GM23338 (cell line): ENCODE data around the gene PRKCH. TPM values are rescaled to one million over a fixed set of nuclear protein-coding genes. Genes with fewer than 3 reads are reported as not detected.
A peak's percentile ranks its signal among the peaks of the same experiment; 100 is the strongest.

Experiments
- ATAC-seq: fragments of 200-7000 bp; cut with Tn5 transposase; 3 replicates; pipeline ENCODE4 v1.9.1; 2020
- DNase-seq: peaks from one replicate; pipeline ENCODE4 v3.0.0-alpha.2; 2015; ENCODE audit warnings: low spot score
- H2AFZ ChIP-seq: fragments of 200-600 bp; sonication (generic); 2 replicates; pipeline ENCODE4 v1.8.0; 2016; ENCODE audit warnings: antibody characterized with exemption, mild to moderate bottlenecking, moderate library complexity
- H3F3A ChIP-seq: fragments of 200-600 bp; sonication (generic); replicated peaks from 2 replicates; pipeline ENCODE4 v1.8.0; 2017; ENCODE audit warnings: antibody characterized with exemption, mixed run types, low read depth
- H3K27ac ChIP-seq: fragments of 200-600 bp; sonication (generic); 2 replicates; pipeline ENCODE4 v1.6.1; 2016; ENCODE audit warnings: low read depth
- H3K27me3 ChIP-seq: fragments of 200-600 bp; sonication (generic); 2 replicates; pipeline ENCODE4 v1.8.0; 2016; ENCODE audit warnings: mild to moderate bottlenecking, mixed run types, moderate library complexity; ENCODE audit not compliant: insufficient read depth
- H3K36me3 ChIP-seq: fragments of 200-600 bp; sonication (generic); 2 replicates; pipeline ENCODE4 v1.8.0; 2016; ENCODE audit warnings: mild to moderate bottlenecking; ENCODE audit not compliant: insufficient read depth
- H3K4me1 ChIP-seq: fragments of 200-600 bp; sonication (generic); 2 replicates; pipeline ENCODE4 v1.8.0; 2016; ENCODE audit warnings: mild to moderate bottlenecking, moderate library complexity; ENCODE audit not compliant: insufficient read depth
- H3K4me2 ChIP-seq: fragments of 200-600 bp; sonication (generic); 2 replicates; pipeline ENCODE4 v1.7.1; 2017; ENCODE audit warnings: mixed run types
- H3K4me3 ChIP-seq: fragments of 200-600 bp; sonication (generic); 2 replicates; pipeline ENCODE4 v1.6.1; 2016; ENCODE audit warnings: mixed run types
- H3K79me2 ChIP-seq: fragments of 200-600 bp; sonication (generic); replicated peaks from 2 replicates; pipeline ENCODE4 v1.8.0; 2017; ENCODE audit warnings: mild to moderate bottlenecking; ENCODE audit not compliant: insufficient read depth
- H3K9me2 ChIP-seq: fragments of 200-600 bp; sonication (generic); 2 replicates; pipeline ENCODE4 v1.8.0; 2017; ENCODE audit not compliant: insufficient read depth
- H4K20me1 ChIP-seq: fragments of 200-600 bp; sonication (generic); replicated peaks from 2 replicates; pipeline ENCODE4 v1.8.0; 2017; ENCODE audit warnings: mild to moderate bottlenecking; ENCODE audit not compliant: insufficient read depth
- H3K27ac Mint-ChIP-seq: 2 replicates; pipeline ENCODE4 v1.8.0; 2020; ENCODE audit warnings: inconsistent platforms, mild to moderate bottlenecking, moderate library complexity, mixed read lengths
- H3K27me3 Mint-ChIP-seq: 3 replicates; pipeline ENCODE4 v1.8.0; 2022; ENCODE audit warnings: low read depth, mild to moderate bottlenecking, moderate library complexity, mixed read lengths, inconsistent platforms; ENCODE audit not compliant: insufficient read depth, poor library complexity
- H3K36me3 Mint-ChIP-seq: 3 replicates; pipeline ENCODE4 v1.8.0; 2021; ENCODE audit warnings: low read depth, mild to moderate bottlenecking, inconsistent platforms, moderate library complexity, mixed read lengths
- H3K4me1 Mint-ChIP-seq: 3 replicates; pipeline ENCODE4 v1.8.0; 2020; ENCODE audit warnings: mild to moderate bottlenecking, inconsistent platforms, mixed read lengths
- H3K4me3 Mint-ChIP-seq: 3 replicates; pipeline ENCODE4 v1.8.0; 2021; ENCODE audit warnings: moderate library complexity, mild to moderate bottlenecking, inconsistent platforms, mixed read lengths
- H3K9me3 Mint-ChIP-seq: 3 replicates; pipeline ENCODE4 v1.8.0; 2020; ENCODE audit warnings: moderate library complexity, mild to moderate bottlenecking, inconsistent platforms, mixed read lengths
- CREB1 ChIP-seq: fragments of 250-450 bp; sonication (Bioruptor Pico); IDR thresholded peaks from 2 replicates; pipeline ENCODE4 v1.5.0; 2020; ENCODE audit warnings: low read depth, mild to moderate bottlenecking, moderate library complexity
- CTCF ChIP-seq, 2 experiments: fragments of 200-600 bp in 1 of 2; sonication (generic) in 1 of 2; conservative IDR thresholded peaks; 2 replicates each; pipeline versions ENCODE4 v1.5.1 to v1.6.1; 2016 to 2017; ENCODE audit warnings: antibody characterized with exemption in 2 of 2, low read depth in 2 of 2, mild to moderate bottlenecking in 2 of 2, moderate library complexity in 1 of 2
- ETS1 ChIP-seq: IDR thresholded peaks from 2 replicates; pipeline ENCODE4 v1.6.1; 2016; ENCODE audit warnings: antibody characterized with exemption
- EZH2 ChIP-seq: fragments of 200-600 bp; sonication (generic); IDR thresholded peaks from one replicate; pipeline ENCODE4 v1.8.0; 2017; ENCODE audit warnings: antibody characterized with exemption, mild to moderate bottlenecking, low read depth; ENCODE audit not compliant: unreplicated experiment
- EZH2phosphoT487 ChIP-seq: fragments of 200-600 bp; sonication (generic); IDR thresholded peaks from one replicate; pipeline ENCODE4 v1.8.1; 2018; ENCODE audit warnings: antibody characterized with exemption; ENCODE audit not compliant: unreplicated experiment
- JUNB ChIP-seq: IDR thresholded peaks from one replicate; pipeline ENCODE4 v1.6.1; 2016; ENCODE audit warnings: antibody characterized with exemption; ENCODE audit not compliant: unreplicated experiment
- NANOG ChIP-seq: IDR thresholded peaks from 2 replicates; pipeline ENCODE4 v1.6.1; 2016; ENCODE audit warnings: antibody characterized with exemption, borderline replicate concordance
- POLR2AphosphoS5 ChIP-seq: IDR thresholded peaks from 2 replicates; pipeline ENCODE4 v1.6.1; 2016; ENCODE audit warnings: antibody characterized with exemption, low read depth
- STAT1 ChIP-seq: IDR thresholded peaks from one replicate; pipeline ENCODE4 v1.6.1; 2016; ENCODE audit warnings: antibody characterized with exemption; ENCODE audit not compliant: unreplicated experiment
- ZNF114 ChIP-seq: fragments of 250-450 bp; sonication (Bioruptor Pico); IDR thresholded peaks from 2 replicates; pipeline ENCODE4 v1.5.0; 2020; ENCODE audit warnings: mild to moderate bottlenecking, moderate library complexity
- ZNF331 ChIP-seq: fragments of 250-450 bp; sonication (Bioruptor Pico); IDR thresholded peaks from 2 replicates; pipeline ENCODE4 v1.5.0; 2020; ENCODE audit warnings: low read depth, mild to moderate bottlenecking, moderate library complexity
- ZNF462 ChIP-seq: fragments of 250-450 bp; sonication (Bioruptor Pico); IDR thresholded peaks from 2 replicates; pipeline ENCODE4 v1.5.0; 2020; ENCODE audit warnings: mild to moderate bottlenecking, moderate library complexity
- polyA plus RNA-seq: library from polyadenylated mRNA; unstranded; fragments of >200 nt; fragmentation: Nextera tagmentation; extraction: Ambion mirVana; gene quantifications from 2 replicates; pipeline ENCODE4 v1.2.1, GENCODE V29; 2016
- total RNA-seq: library from RNA; depleted of rRNA; stranded (reverse); fragments of >200 nt; shearing (Covaris generic); gene quantifications from 2 replicates; pipeline ENCODE4 v1.2.3, GENCODE V29; 2014

PRKCH gene
- total and polyA plus RNA-seq, 2 experiments from 2014 or later: 5.4 to 10.1 TPM

GRCh38 chr14:61438497-61438859, 117.1 kb downstream of the PRKCH start (continued):
- no peak for TF ChIP-seq ZNF331 (CRISPR knock-in tag)
- TF ChIP-seq STAT1: no peak
- no peak for TF ChIP-seq EZH2
- no peak for TF ChIP-seq CREB1 (CRISPR knock-in tag)
- TF ChIP-seq ZNF114 (CRISPR knock-in tag): no peak

- Histone ChIP-seq H3K79me2 (no peaks in the 10 kb centered on the region), H3K4me2 (peak overlapping the region; percentile 36), H3K27me3 (no peaks in the 10 kb centered on the region), H3K4me1 (peaks cover 23% of the 10 kb centered on the region), H3K4me3 (peak overlapping the region; percentile 7; the same call in 1 of the 2 replicates), H4K20me1 (no peaks in the 10 kb centered on the region), H3K36me3 (no peaks in the 10 kb centered on the region), H3K27ac (no peak overlapping the region), H3K9me2 (no peaks in the 10 kb centered on the region), H3F3A (no peaks in the 10 kb centered on the region), H2AFZ (peak overlapping the region; percentile 3; the same call in 1 of the 2 replicates)
- H3K4me3 Mint-ChIP-seq: peak overlapping the region; percentile 55; the same call in 2 of the 3 replicates
- H3K27me3 Mint-ChIP-seq: peaks cover 5% of the 10 kb centered on the region
- DNase-seq (peak; percentile 76), ATAC-seq (peak; percentile 94)
- peak overlapping the region; percentile 88 for H3K27ac Mint-ChIP-seq
- H3K9me3 Mint-ChIP-seq: no peaks in the 10 kb centered on the region
- peaks cover 24% of the 10 kb centered on the region for H3K4me1 Mint-ChIP-seq
- H3K36me3 Mint-ChIP-seq: no peaks in the 10 kb centered on the region
- TF ChIP-seq ZNF114 (CRISPR knock-in tag): no peak
- no peak for TF ChIP-seq JUNB
- no peak for TF ChIP-seq ZNF331 (CRISPR knock-in tag)
- no peak; the same call in 1 of the 2 replicates for TF ChIP-seq ZNF462
- TF ChIP-seq POLR2AphosphoS5: no peak
- TF ChIP-seq CREB1 (CRISPR knock-in tag): no peak
- TF ChIP-seq NANOG: no peak
- TF ChIP-seq STAT1: no peak
- no peak for TF ChIP-seq CTCF (conservative IDR thresholded peaks at IDR 0.05; ENCODE audit: low read depth in 2 of 2)
- TF ChIP-seq EZH2phosphoT487: no peak
- no peak for TF ChIP-seq EZH2
- TF ChIP-seq ETS1: no peak
Measured at GRCh38 chr14:61438860-61439765, 117.7 kb downstream of the PRKCH start.
